HCT116 (cell line): Measurements from ENCODE around the gene CYB5R2. TPM values are rescaled to one million over a fixed set of nuclear protein-coding genes. Genes with fewer than 3 reads are reported as not detected.

Experiments used
- ATAC-seq: fragments of 200-7000 bp; cut with Tn5 transposase; 2 replicates; pipeline ENCODE4 v1.9.1; 2020; ENCODE audit warnings: mild to moderate bottlenecking, moderate library complexity
- BruUV-seq: library from RNA; stranded (reverse); fragments of 400-500 nt; replicated peaks from 2 replicates; lab custom pipeline; 2021; lab: Mats Ljungman, UMichigan
- CTCF ChIA-PET: fragments of 300-600 bp; sonication (Branson Sonifier 250); formaldehyde crosslinking; loops from one replicate; lab custom pipeline; 2021; ENCODE audit warnings: antibody characterized with exemption; lab: Charles Lee
- POLR2A ChIA-PET: fragments of 300-600, 350-600 bp; sonication (Branson Sonifier 250); formaldehyde crosslinking; loops from one replicate; lab custom pipeline; 2021; ENCODE audit warnings: antibody characterized with exemption; lab: Charles Lee
- RAD21 ChIA-PET, 2 experiments: fragments of 300-600 bp; sonication (Branson Sonifier 250); formaldehyde crosslinking; loops; one replicate each; lab custom pipeline; 2023; ENCODE audit warnings: low total read pairs in 2 of 2; ENCODE audit not compliant: uncharacterized antibody in 2 of 2, unreplicated experiment in 2 of 2, low non-redundant PET in 1 of 2; lab: Charles Lee
- DNase-seq: peaks from one replicate; pipeline ENCODE4 v3.0.0-alpha.2; 2010; ENCODE audit warnings: low read depth, low spot score
- H2AFZ ChIP-seq: fragments of 200-600 bp; shearing (Covaris generic), sonication (generic); 2 replicates; pipeline ENCODE4 v1.6.1; 2017; ENCODE audit warnings: low read depth, mixed run types, mixed read lengths, antibody characterized with exemption, low read length; ENCODE audit not compliant: poor library complexity, severe bottlenecking
- H3K27ac ChIP-seq: 2 replicates; pipeline ENCODE4 v1.5.1; 2012; ENCODE audit warnings: low read depth, low read length
- H3K27me3 ChIP-seq: fragments of 200-600 bp; sonication (generic); 2 replicates; pipeline ENCODE4 v1.6.1; 2016; ENCODE audit warnings: mixed run types, low read length, mixed read lengths; ENCODE audit not compliant: insufficient read depth
- H3K36me3 ChIP-seq, 2 experiments: fragments of 200-500 bp in 1 of 2; fragments of 200-600 bp in 1 of 2; sonication (Bioruptor generic) in 1 of 2; sonication (generic) in 1 of 2; 2 replicates each; pipeline versions ENCODE4 v1.5.1 to v1.6.1; 2014 to 2016; ENCODE audit warnings: low read length in 2 of 2, inconsistent platforms in 1 of 2, mixed read lengths in 1 of 2, mixed run types in 1 of 2; ENCODE audit not compliant: insufficient read depth in 2 of 2, control insufficient read depth in 1 of 2
- H3K4me1 ChIP-seq, 2 experiments: fragments of 200-600 bp in 1 of 2; sonication (generic) in 1 of 2; 2 replicates each; pipeline versions ENCODE4 v1.5.1 to v1.6.1; 2012 to 2017; ENCODE audit warnings: low read length in 2 of 2, inconsistent platforms in 1 of 2, mild to moderate bottlenecking in 1 of 2, mixed read lengths in 1 of 2, mixed run types in 1 of 2, moderate library complexity in 1 of 2; ENCODE audit not compliant: insufficient read depth in 2 of 2, control insufficient read depth in 1 of 2
- H3K4me2 ChIP-seq: fragments of 200-600 bp; sonication (generic); 2 replicates; pipeline ENCODE4 v1.6.1; 2017; ENCODE audit warnings: mixed run types, low read length, mixed read lengths
- H3K4me3 ChIP-seq, 2 experiments: fragments of 200-600 bp in 1 of 2; sonication (generic) in 1 of 2; replicated peaks in 1 of 2; 2 replicates each; pipeline ENCODE4 v1.5.1; 2011 to 2016; ENCODE audit warnings: low read length in 2 of 2, control low read depth in 1 of 2, low read depth in 1 of 2, mild to moderate bottlenecking in 1 of 2, mixed read lengths in 1 of 2, mixed run types in 1 of 2
- H3K79me2 ChIP-seq: fragments of 200-600 bp; sonication (generic); 2 replicates; pipeline ENCODE4 v1.6.1; 2017; ENCODE audit warnings: mild to moderate bottlenecking, mixed run types, low read length, moderate library complexity, mixed read lengths; ENCODE audit not compliant: insufficient read depth
- H3K9ac ChIP-seq: fragments of 200-600 bp; sonication (generic); 2 replicates; pipeline ENCODE4 v1.6.1; 2016; ENCODE audit warnings: low read length, mixed read lengths
- H3K9me2 ChIP-seq: fragments of 200-600 bp; sonication (generic), shearing (Covaris generic); 2 replicates; pipeline ENCODE4 v1.6.1; 2017; ENCODE audit warnings: mixed run types, mild to moderate bottlenecking, moderate library complexity; ENCODE audit not compliant: insufficient read depth
- H3K9me3 ChIP-seq, 2 experiments: fragments of 200-500 bp in 1 of 2; fragments of 200-600 bp in 1 of 2; sonication (Bioruptor generic) in 1 of 2; sonication (generic) in 1 of 2; 2 replicates each; pipeline ENCODE4 v1.6.1; 2014 to 2017; ENCODE audit warnings: low read length in 2 of 2, mixed read lengths in 2 of 2, inconsistent platforms in 1 of 2, low read depth in 1 of 2, mild to moderate bottlenecking in 1 of 2, mixed run types in 1 of 2, moderate library complexity in 1 of 2; ENCODE audit not compliant: control insufficient read depth in 1 of 2, insufficient read depth in 1 of 2
- H4K20me1 ChIP-seq: fragments of 200-600 bp; sonication (generic), shearing (Covaris generic); 2 replicates; pipeline ENCODE4 v1.6.1; 2017; ENCODE audit warnings: mixed run types, mild to moderate bottlenecking, moderate library complexity; ENCODE audit not compliant: insufficient read depth
- ATF3 ChIP-seq: IDR thresholded peaks from 2 replicates; pipeline ENCODE4 v1.6.1; 2012
- CBX3 ChIP-seq: IDR thresholded peaks from 2 replicates; pipeline ENCODE4 v1.6.1; 2012; ENCODE audit warnings: low read depth
- EGR1 ChIP-seq: IDR thresholded peaks from 2 replicates; pipeline ENCODE4 v1.6.1; 2012; ENCODE audit warnings: low read depth
- EZH2 ChIP-seq: fragments of 200-600 bp; sonication (generic); IDR thresholded peaks from 2 replicates; pipeline ENCODE4 v1.6.1; 2017; ENCODE audit warnings: antibody characterized with exemption, mixed run types
- MAX ChIP-seq: IDR thresholded peaks from 2 replicates; pipeline ENCODE4 v1.6.1; 2012
- SIN3A ChIP-seq: IDR thresholded peaks from 2 replicates; pipeline ENCODE4 v1.6.1; 2012; ENCODE audit warnings: low read depth
- SRF ChIP-seq: IDR thresholded peaks from 2 replicates; pipeline ENCODE4 v1.6.1; 2012; ENCODE audit warnings: low read depth
- YY1 ChIP-seq: IDR thresholded peaks from 2 replicates; pipeline ENCODE4 v1.6.1; 2011; ENCODE audit warnings: low read length, low read depth, moderate library complexity, mild to moderate bottlenecking; ENCODE audit not compliant: insufficient replicate concordance; ENCODE audit errors: extremely low read depth
- ZFX ChIP-seq: fragments of 450-650 bp; IDR thresholded peaks from 2 replicates; pipeline ENCODE4 v1.6.1; 2017
- ZNF274 ChIP-seq: fragments of 200-500 bp; sonication (Bioruptor generic); IDR thresholded peaks from 2 replicates; pipeline ENCODE4 v1.6.1; 2014; ENCODE audit warnings: mild to moderate bottlenecking, low read depth, low read length, inconsistent platforms
- intact Hi-C: fragments of 100-400 bp; cut with micrococcal nuclease; formaldehyde crosslinking; loops from 2 replicates; pipeline ENCODE4 v1.10.0; 2022
- total RNA-seq: library from RNA; stranded (reverse); gene quantifications from one replicate; pipeline ENCODE4 v1.2.1, GENCODE V29; 2021; ENCODE audit not compliant: unreplicated experiment
- TF ChIP-seq, protein P1 (sequence below): IDR thresholded peaks from 2 replicates; pipeline ENCODE4 v1.6.1; 2012; ENCODE audit warnings: low read depth

CYB5R2 gene
- total RNA-seq, 1 experiment from 2014 or later, result 14.4 TPM

DNA sequence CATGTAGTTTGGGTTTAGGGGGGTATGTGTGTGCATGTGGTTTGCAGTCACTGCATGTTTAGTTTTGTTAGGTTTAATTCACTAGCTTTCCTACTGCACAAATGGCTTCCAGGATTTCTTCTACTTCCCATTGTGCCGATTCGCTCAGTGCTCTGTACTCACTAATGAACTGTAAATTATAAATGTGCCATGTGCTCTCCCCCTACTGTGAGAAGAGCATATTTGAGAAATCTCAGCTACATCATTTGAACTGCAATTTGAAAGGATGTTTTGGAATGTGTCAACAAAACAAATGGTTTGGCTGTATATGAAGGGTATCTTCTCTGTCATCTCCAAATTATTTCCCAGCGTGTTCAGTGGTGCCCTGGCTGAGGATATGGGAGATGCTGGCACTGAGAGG, 28.1 kb downstream of the CYB5R2 start:
- H3K4me3 ChIP-seq, result no peak overlapping the region
- H3K9ac ChIP-seq, result no peak overlapping the region
- H3K27ac ChIP-seq, result no peak overlapping the region
- POLR2A ChIA-PET, result no interaction called here
- RAD21 ChIA-PET, result no interaction called here
- no peak for TF ChIP-seq SIN3A
- H3K27me3 ChIP-seq, result no peaks in the 10 kb centered on the region
- no peaks in the 10 kb centered on the region for H3K9me3 ChIP-seq
- intact Hi-C loops, result no loop called here
- H3K4me1 ChIP-seq, result no peaks in the 10 kb centered on the region
- H3K79me2 ChIP-seq, result no peaks in the 10 kb centered on the region
- CTCF ChIA-PET, result interaction anchor here (0.8 to 1.5 kb wide), 3 partner anchors 12 to 74 kb away, joined by 3 to 5 read pairs (median 3); no protein-coding TSS in a partner anchor
- DNase-seq (no peak), ATAC-seq (no peak)
- H4K20me1 ChIP-seq, result no peaks in the 10 kb centered on the region
- H3K4me2 ChIP-seq, result no peak overlapping the region
- H3K36me3 ChIP-seq, result no peaks in the 10 kb centered on the region
- no peaks in the 10 kb centered on the region for H3K9me2 ChIP-seq
- H2AFZ ChIP-seq, result no peak overlapping the region
- BruUV-seq, result no TSS peak

DNA sequence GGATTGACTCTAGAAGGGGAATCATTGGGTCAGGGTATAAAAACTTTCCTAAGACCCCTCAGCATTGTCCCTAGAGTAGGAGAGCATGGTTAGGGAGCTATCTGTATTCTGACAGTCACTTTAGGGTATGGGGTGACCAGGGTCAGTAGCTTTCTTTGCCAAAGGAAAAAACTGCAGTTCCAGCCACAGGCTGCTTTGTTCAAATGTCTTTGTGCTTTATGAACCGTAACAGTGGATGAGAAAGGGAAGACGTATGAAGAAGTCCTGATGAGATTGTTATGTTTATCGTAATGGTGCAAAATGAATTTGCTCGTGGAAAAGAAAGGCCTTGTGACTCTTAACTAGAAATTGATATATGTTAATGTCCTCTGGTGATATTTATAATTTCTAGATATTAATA, 30.0 kb downstream of the CYB5R2 start:
- Histone ChIP-seq H3K27ac (no peak overlapping the region), H3K9ac (no peak overlapping the region), H4K20me1 (no peaks in the 10 kb centered on the region), H2AFZ (no peak overlapping the region), H3K9me2 (no peaks in the 10 kb centered on the region), H3K36me3 (no peaks in the 10 kb centered on the region), H3K9me3 (no peaks in the 10 kb centered on the region), H3K4me1 (no peaks in the 10 kb centered on the region), H3K4me2 (no peak overlapping the region), H3K79me2 (no peaks in the 10 kb centered on the region), H3K27me3 (no peaks in the 10 kb centered on the region), H3K4me3 (no peak overlapping the region)
- no peak for TF ChIP-seq ZNF274
- DNase-seq, result no peak
- BruUV-seq, result no TSS peak
- ChIA-PET RAD21 (interaction anchor here in 1 of 2 experiments (1.3 kb wide), 1 partner anchor 71 kb away, joined by 3 read pairs; no protein-coding TSS in a partner anchor), POLR2A (no interaction called here), CTCF (no interaction called here)
- intact Hi-C loops, result no loop called here
- ATAC-seq, result no peak

GRCh38 chr11:7642747-7643146, 30.6 kb downstream of the CYB5R2 start:
- H3K9ac ChIP-seq, result no peak overlapping the region
- H3K9me2 ChIP-seq, result no peaks in the 10 kb centered on the region
- no peaks in the 10 kb centered on the region for H3K36me3 ChIP-seq
- no peak for DNase-seq
- BruUV-seq, result no TSS peak
- ChIA-PET POLR2A (no interaction called here), CTCF (no interaction called here), RAD21 (interaction anchor here in 1 of 2 experiments (1.3 kb wide), 1 partner anchor 71 kb away, joined by 3 read pairs; no protein-coding TSS in a partner anchor)
- intact Hi-C loops, result no loop called here
- H3K27ac ChIP-seq, result no peak overlapping the region
- H3K9me3 ChIP-seq, result no peaks in the 10 kb centered on the region
- H3K79me2 ChIP-seq, result no peaks in the 10 kb centered on the region
- no peak overlapping the region for H2AFZ ChIP-seq
- ATAC-seq, result no peak
- no peaks in the 10 kb centered on the region for H4K20me1 ChIP-seq
- H3K4me1 ChIP-seq, result no peaks in the 10 kb centered on the region
- no peaks in the 10 kb centered on the region for H3K27me3 ChIP-seq
- no peak overlapping the region for H3K4me3 ChIP-seq
- H3K4me2 ChIP-seq, result no peak overlapping the region
- TF ChIP-seq EGR1 (no peak), CBX3 (no peak), SRF (no peak), EZH2 (no peak), YY1 (no peak), ZFX (no peak), MAX (no peak), ATF3 (no peak)
- TF ChIP-seq, protein P1, sequence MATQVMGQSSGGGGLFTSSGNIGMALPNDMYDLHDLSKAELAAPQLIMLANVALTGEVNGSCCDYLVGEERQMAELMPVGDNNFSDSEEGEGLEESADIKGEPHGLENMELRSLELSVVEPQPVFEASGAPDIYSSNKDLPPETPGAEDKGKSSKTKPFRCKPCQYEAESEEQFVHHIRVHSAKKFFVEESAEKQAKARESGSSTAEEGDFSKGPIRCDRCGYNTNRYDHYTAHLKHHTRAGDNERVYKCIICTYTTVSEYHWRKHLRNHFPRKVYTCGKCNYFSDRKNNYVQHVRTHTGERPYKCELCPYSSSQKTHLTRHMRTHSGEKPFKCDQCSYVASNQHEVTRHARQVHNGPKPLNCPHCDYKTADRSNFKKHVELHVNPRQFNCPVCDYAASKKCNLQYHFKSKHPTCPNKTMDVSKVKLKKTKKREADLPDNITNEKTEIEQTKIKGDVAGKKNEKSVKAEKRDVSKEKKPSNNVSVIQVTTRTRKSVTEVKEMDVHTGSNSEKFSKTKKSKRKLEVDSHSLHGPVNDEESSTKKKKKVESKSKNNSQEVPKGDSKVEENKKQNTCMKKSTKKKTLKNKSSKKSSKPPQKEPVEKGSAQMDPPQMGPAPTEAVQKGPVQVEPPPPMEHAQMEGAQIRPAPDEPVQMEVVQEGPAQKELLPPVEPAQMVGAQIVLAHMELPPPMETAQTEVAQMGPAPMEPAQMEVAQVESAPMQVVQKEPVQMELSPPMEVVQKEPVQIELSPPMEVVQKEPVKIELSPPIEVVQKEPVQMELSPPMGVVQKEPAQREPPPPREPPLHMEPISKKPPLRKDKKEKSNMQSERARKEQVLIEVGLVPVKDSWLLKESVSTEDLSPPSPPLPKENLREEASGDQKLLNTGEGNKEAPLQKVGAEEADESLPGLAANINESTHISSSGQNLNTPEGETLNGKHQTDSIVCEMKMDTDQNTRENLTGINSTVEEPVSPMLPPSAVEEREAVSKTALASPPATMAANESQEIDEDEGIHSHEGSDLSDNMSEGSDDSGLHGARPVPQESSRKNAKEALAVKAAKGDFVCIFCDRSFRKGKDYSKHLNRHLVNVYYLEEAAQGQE, result no peak
